HEK293 (cell line): ENCODE data around the gene GUCY2D.

Source experiments
- CTCF ChIA-PET: fragments of 350-600 bp; formaldehyde crosslinking; extraction: SDS; loops from one replicate; lab custom pipeline; 2021; ENCODE audit warnings: antibody characterized with exemption; lab: Yijun Ruan, JAX
- POLR2A ChIA-PET: fragments of 300-600 bp; formaldehyde crosslinking; extraction: SDS; loops from one replicate; lab custom pipeline; 2020; ENCODE audit warnings: antibody characterized with exemption, inconsistent platforms; lab: Yijun Ruan, JAX
- H3K27ac ChIP-seq: fragments of 200-500 bp; sonication (Bioruptor generic); 2 replicates; pipeline ENCODE4 v1.5.1; 2014; ENCODE audit warnings: low read depth, low read length, control low read depth, inconsistent platforms; ENCODE audit errors: extremely low read depth
- H3K36me3 ChIP-seq, 2 experiments: fragments of 200-500 bp in 1 of 2; sonication (Bioruptor generic) in 1 of 2; 1 replicate in 1 of 2; 2 replicates in 1 of 2; pipeline ENCODE4 v1.5.1; 2014 to 2017; ENCODE audit warnings: inconsistent platforms in 2 of 2, low read length in 2 of 2; ENCODE audit not compliant: control insufficient read depth in 2 of 2, insufficient read depth in 1 of 2
- H3K4me1 ChIP-seq: fragments of 200-500 bp; sonication (Bioruptor generic); 2 replicates; pipeline ENCODE4 v1.5.1; 2014; ENCODE audit warnings: mild to moderate bottlenecking, low read length, inconsistent platforms; ENCODE audit not compliant: control insufficient read depth, insufficient read depth
- H3K4me3 ChIP-seq: 2 replicates; pipeline ENCODE4 v1.5.1; 2011; ENCODE audit warnings: low read depth, mild to moderate bottlenecking, control low read depth, low read length, moderate library complexity
- H3K9me3 ChIP-seq: fragments of 200-500 bp; sonication (Bioruptor generic); 2 replicates; pipeline ENCODE4 v1.5.1; 2014; ENCODE audit warnings: low read depth, low read length, inconsistent platforms; ENCODE audit not compliant: control insufficient read depth, insufficient read depth
- MZF1 ChIP-seq: fragments of 450-650 bp; formaldehyde crosslinking; IDR thresholded peaks from 2 replicates; pipeline ENCODE4 v1.5.1; 2017; ENCODE audit warnings: missing biosample characterization, missing genetic modification characterization, borderline replicate concordance
- SALL2 ChIP-seq: fragments of 450-650 bp; formaldehyde crosslinking; IDR thresholded peaks from 2 replicates; pipeline ENCODE4 v1.5.0; 2017; ENCODE audit warnings: missing biosample characterization, mild to moderate bottlenecking, missing genetic modification characterization, borderline replicate concordance
- SP3 ChIP-seq: fragments of 450-650 bp; formaldehyde crosslinking; IDR thresholded peaks from 2 replicates; pipeline ENCODE4 v1.5.1; 2016; ENCODE audit warnings: missing biosample characterization, missing genetic modification characterization
- TCF7L2 ChIP-seq: IDR thresholded peaks from 2 replicates; pipeline ENCODE4 v1.6.1; 2011; ENCODE audit warnings: low read depth, mild to moderate bottlenecking, inconsistent platforms, low read length, moderate library complexity, borderline replicate concordance
- ZBTB20 ChIP-seq: fragments of 450-650 bp; formaldehyde crosslinking; IDR thresholded peaks from 2 replicates; pipeline ENCODE4 v1.5.1; 2016; ENCODE audit warnings: missing biosample characterization, missing genetic modification characterization
- ZNF175 ChIP-seq: fragments of 450-650 bp; formaldehyde crosslinking; IDR thresholded peaks from 2 replicates; pipeline ENCODE4 v1.5.1; 2016; ENCODE audit warnings: missing biosample characterization, missing genetic modification characterization
- ZNF2 ChIP-seq: fragments of 450-650 bp; formaldehyde crosslinking; IDR thresholded peaks from 2 replicates; pipeline ENCODE4 v1.5.1; 2016; ENCODE audit warnings: missing biosample characterization, missing genetic modification characterization
- ZNF350 ChIP-seq: fragments of 450-650 bp; formaldehyde crosslinking; IDR thresholded peaks from 2 replicates; pipeline ENCODE4 v1.5.0; 2017; ENCODE audit warnings: missing biosample characterization, mild to moderate bottlenecking, missing genetic modification characterization
- ZNF394 ChIP-seq: fragments of 450-650 bp; formaldehyde crosslinking; IDR thresholded peaks from 2 replicates; pipeline ENCODE4 v1.5.1; 2016; ENCODE audit warnings: missing biosample characterization, missing genetic modification characterization, mild to moderate bottlenecking, moderate library complexity, borderline replicate concordance
- ZNF544 ChIP-seq: fragments of 450-650 bp; formaldehyde crosslinking; IDR thresholded peaks from 2 replicates; pipeline ENCODE4 v1.5.0; 2017; ENCODE audit warnings: missing biosample characterization, missing genetic modification characterization
- ZNF558 ChIP-seq: fragments of 450-650 bp; formaldehyde crosslinking; IDR thresholded peaks from 2 replicates; pipeline ENCODE4 v1.5.1; 2016; ENCODE audit warnings: missing biosample characterization, missing genetic modification characterization
- ZNF560 ChIP-seq: fragments of 450-650 bp; formaldehyde crosslinking; IDR thresholded peaks from 2 replicates; pipeline ENCODE4 v1.5.1; 2017; ENCODE audit warnings: missing biosample characterization, missing genetic modification characterization, borderline replicate concordance
- ZNF658 ChIP-seq: fragments of 450-650 bp; formaldehyde crosslinking; IDR thresholded peaks from 2 replicates; pipeline ENCODE4; 2016; ENCODE audit warnings: missing biosample characterization, missing genetic modification characterization
- ZNF76 ChIP-seq: fragments of 450-650 bp; formaldehyde crosslinking; IDR thresholded peaks from 2 replicates; pipeline ENCODE4; 2016; ENCODE audit warnings: low read depth, missing biosample characterization, missing genetic modification characterization, borderline replicate concordance
- ZNF768 ChIP-seq: fragments of 450-650 bp; formaldehyde crosslinking; IDR thresholded peaks from 2 replicates; pipeline ENCODE4 v1.5.1; 2018; ENCODE audit warnings: missing biosample characterization, mild to moderate bottlenecking, missing genetic modification characterization
- ZXDB ChIP-seq: fragments of 450-650 bp; formaldehyde crosslinking; IDR thresholded peaks from 2 replicates; pipeline ENCODE4 v1.5.1; 2016; ENCODE audit warnings: missing biosample characterization, missing genetic modification characterization
- TF ChIP-seq, protein P1 (sequence below): fragments of 450-650 bp; formaldehyde crosslinking; IDR thresholded peaks from 2 replicates; pipeline ENCODE4 v1.5.1; 2016; ENCODE audit warnings: missing biosample characterization, missing genetic modification characterization, low read depth
- TF ChIP-seq, protein P2 (sequence below): fragments of 450-650 bp; formaldehyde crosslinking; IDR thresholded peaks from 2 replicates; pipeline ENCODE4 v1.5.1; 2016; ENCODE audit warnings: missing biosample characterization, missing genetic modification characterization
- TF ChIP-seq, protein P3 (sequence below): fragments of 450-650 bp; formaldehyde crosslinking; IDR thresholded peaks from 2 replicates; pipeline ENCODE4 v1.5.1; 2017; ENCODE audit warnings: missing biosample characterization, missing genetic modification characterization
- TF ChIP-seq, protein P4 (sequence below): fragments of 450-650 bp; formaldehyde crosslinking; IDR thresholded peaks from 2 replicates; pipeline ENCODE4 v1.5.1; 2016; ENCODE audit warnings: missing biosample characterization, missing genetic modification characterization

GUCY2D gene

DNA sequence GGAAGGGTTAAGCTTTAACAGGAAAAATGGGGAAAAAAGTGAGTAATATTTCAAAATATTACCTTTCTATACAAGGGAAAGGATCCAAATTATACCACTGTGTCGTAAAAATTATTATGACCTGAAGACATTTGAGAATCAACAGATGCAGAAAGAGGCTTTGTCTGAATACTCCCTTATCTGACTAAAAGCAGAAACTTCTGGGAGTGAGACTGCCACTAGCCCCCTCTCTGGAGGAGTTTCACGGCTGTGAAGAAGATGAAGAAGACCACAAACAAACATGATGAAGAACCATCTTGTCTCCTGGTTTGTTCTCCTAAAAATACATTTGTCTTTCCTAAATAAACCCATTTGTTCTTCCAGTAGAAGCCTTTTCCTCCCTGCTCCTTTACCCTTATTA is 41.0 kb upstream of the GUCY2D start:
- no peaks in the 10 kb centered on the region for H3K9me3 ChIP-seq
- no peak overlapping the region for H3K4me3 ChIP-seq
- POLR2A ChIA-PET: no interaction called here
- no peaks in the 10 kb centered on the region for H3K36me3 ChIP-seq
- CTCF ChIA-PET: interaction anchor here (0.6 to 2.9 kb wide), 6 partner anchors 11 to 96 kb away, joined by 3 to 20 read pairs (median 3); no protein-coding TSS in a partner anchor
- TF ChIP-seq ZXDB (tag by site-specific recombination): no peak
- no peak for TF ChIP-seq ZNF2 (tag by site-specific recombination)
- TF ChIP-seq, protein P1, sequence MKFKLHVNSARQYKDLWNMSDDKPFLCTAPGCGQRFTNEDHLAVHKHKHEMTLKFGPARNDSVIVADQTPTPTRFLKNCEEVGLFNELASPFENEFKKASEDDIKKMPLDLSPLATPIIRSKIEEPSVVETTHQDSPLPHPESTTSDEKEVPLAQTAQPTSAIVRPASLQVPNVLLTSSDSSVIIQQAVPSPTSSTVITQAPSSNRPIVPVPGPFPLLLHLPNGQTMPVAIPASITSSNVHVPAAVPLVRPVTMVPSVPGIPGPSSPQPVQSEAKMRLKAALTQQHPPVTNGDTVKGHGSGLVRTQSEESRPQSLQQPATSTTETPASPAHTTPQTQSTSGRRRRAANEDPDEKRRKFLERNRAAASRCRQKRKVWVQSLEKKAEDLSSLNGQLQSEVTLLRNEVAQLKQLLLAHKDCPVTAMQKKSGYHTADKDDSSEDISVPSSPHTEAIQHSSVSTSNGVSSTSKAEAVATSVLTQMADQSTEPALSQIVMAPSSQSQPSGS: no peak
- TF ChIP-seq SALL2 (tag by site-specific recombination): no peak
- no peak for TF ChIP-seq ZNF544
- TF ChIP-seq, protein P2, sequence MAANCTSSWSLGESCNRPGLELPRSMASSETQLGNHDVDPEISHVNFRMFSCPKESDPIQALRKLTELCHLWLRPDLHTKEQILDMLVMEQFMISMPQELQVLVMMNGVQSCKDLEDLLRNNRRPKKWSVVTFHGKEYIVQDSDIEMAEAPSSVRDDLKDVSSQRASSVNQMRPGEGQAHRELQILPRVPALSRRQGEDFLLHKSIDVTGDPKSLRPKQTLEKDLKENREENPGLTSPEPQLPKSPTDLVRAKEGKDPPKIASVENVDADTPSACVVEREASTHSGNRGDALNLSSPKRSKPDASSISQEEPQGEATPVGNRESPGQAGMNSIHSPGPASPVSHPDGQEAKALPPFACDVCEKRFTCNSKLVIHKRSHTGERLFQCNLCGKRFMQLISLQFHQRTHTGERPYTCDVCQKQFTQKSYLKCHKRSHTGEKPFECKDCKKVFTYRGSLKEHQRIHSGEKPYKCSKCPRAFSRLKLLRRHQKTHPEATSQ (tag by site-specific recombination): no peak
- no peak for TF ChIP-seq ZNF175 (tag by site-specific recombination)
- TF ChIP-seq ZNF658: no peak
- no peak for TF ChIP-seq ZNF350 (tag by site-specific recombination)
- TF ChIP-seq MZF1 (tag by site-specific recombination): no peak
- TF ChIP-seq, protein P3, sequence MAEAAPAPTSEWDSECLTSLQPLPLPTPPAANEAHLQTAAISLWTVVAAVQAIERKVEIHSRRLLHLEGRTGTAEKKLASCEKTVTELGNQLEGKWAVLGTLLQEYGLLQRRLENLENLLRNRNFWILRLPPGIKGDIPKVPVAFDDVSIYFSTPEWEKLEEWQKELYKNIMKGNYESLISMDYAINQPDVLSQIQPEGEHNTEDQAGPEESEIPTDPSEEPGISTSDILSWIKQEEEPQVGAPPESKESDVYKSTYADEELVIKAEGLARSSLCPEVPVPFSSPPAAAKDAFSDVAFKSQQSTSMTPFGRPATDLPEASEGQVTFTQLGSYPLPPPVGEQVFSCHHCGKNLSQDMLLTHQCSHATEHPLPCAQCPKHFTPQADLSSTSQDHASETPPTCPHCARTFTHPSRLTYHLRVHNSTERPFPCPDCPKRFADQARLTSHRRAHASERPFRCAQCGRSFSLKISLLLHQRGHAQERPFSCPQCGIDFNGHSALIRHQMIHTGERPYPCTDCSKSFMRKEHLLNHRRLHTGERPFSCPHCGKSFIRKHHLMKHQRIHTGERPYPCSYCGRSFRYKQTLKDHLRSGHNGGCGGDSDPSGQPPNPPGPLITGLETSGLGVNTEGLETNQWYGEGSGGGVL (tag by site-specific recombination): no peak
- TF ChIP-seq ZNF394 (tag by site-specific recombination): no peak
- TF ChIP-seq SP3 (tag by site-specific recombination): no peak
- TF ChIP-seq TCF7L2: no peak
- TF ChIP-seq ZNF76 (tag by site-specific recombination): no peak
- no peak for TF ChIP-seq ZNF560 (tag by site-specific recombination)
- TF ChIP-seq, protein P4, sequence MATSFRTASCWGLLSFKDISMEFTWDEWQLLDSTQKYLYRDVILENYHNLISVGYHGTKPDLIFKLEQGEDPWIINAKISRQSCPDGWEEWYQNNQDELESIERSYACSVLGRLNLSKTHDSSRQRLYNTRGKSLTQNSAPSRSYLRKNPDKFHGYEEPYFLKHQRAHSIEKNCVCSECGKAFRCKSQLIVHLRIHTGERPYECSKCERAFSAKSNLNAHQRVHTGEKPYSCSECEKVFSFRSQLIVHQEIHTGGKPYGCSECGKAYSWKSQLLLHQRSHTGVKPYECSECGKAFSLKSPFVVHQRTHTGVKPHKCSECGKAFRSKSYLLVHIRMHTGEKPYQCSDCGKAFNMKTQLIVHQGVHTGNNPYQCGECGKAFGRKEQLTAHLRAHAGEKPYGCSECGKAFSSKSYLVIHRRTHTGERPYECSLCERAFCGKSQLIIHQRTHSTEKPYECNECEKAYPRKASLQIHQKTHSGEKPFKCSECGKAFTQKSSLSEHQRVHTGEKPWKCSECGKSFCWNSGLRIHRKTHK (tag by site-specific recombination): no peak
- no peak overlapping the region for H3K27ac ChIP-seq
- H3K4me1 ChIP-seq: no peaks in the 10 kb centered on the region

DNA sequence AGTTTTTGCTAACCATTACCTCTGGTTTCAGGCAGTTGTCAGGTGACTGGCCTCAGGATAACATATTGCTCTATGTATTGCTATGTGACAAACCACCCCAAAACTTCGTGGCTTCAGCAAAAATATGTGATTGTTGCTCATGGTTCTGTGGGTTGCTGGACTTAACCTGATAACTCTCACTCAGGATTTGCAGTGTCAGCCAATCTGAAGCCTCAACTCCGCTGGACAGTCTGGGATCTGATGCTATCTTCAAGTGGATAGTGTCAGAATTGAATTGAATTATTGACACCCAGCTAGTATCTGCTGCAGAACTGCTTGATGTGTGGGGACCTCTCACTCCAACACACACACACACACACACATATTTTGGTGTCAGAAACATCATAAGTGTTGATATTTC is 34.7 kb upstream of the GUCY2D start:
- no peak overlapping the region for H3K27ac ChIP-seq
- POLR2A ChIA-PET: no interaction called here
- no peak overlapping the region for H3K4me3 ChIP-seq
- TF ChIP-seq ZNF768 (tag by site-specific recombination): no peak
- TF ChIP-seq ZNF558: no peak
- TF ChIP-seq ZBTB20 (tag by site-specific recombination): no peak
- TF ChIP-seq, all 188 proteins: peak for 0
- H3K36me3 ChIP-seq: no peaks in the 10 kb centered on the region
- CTCF ChIA-PET: interaction anchor here (1.2 kb wide), 1 partner anchor 21 kb away, joined by 4 read pairs; no protein-coding TSS in a partner anchor
- no peaks in the 10 kb centered on the region for H3K9me3 ChIP-seq
- H3K4me1 ChIP-seq: no peaks in the 10 kb centered on the region
